ENCODE data around the gene EPHA2.

EPHA2 gene

DNA sequence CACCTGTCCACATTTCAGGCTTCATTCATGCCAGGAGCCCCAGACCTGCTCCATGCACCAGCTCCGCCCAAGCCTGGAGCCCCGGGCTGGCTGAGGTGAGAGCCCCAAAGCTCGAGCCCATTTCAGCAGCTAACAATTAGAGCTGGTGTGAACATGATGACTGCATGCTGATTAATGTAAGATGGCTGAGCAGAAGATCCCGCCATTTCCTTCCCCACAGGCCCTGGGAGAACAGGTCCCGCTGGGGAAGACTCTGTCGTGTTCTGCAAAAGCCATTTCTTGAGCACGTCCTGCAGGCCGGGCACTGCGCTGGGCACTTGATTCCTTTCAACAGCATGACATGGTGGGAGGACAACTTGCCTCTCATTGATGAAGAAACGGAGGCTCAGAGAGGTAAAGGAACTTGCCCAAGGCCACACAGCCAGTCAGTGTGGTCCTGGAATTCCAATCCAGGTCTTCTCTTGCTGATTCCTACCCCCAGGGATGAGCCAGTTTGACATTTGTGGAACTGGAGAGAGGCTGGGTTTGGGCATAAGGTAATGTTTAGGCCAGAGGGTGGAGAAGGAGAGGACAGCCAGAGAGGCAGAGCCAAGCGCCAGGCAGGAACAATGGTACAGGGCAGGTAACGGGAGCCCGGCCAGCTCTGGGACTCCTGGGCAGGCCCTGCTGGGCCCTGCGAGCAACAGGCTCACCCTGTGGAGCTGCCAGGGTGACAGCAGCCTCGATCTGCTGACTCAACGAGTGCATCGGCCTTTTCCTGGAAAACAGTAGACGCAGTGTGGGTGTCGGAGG, 28.1 kb upstream of the EPHA2 start:
- Histone ChIP-seq H3K9me3 (ENCODE audit: control insufficient read depth, low read length) (no peaks in the 10 kb centered on the region), H3K36me3 (ENCODE audit: control insufficient read depth, insufficient read depth, low read length) (no peaks in the 10 kb centered on the region), H3K4me1 (ENCODE audit: control insufficient read depth, insufficient read depth, low read length) (peaks cover 4% of the 10 kb centered on the region), H3K27ac (ENCODE audit: insufficient read depth, low read depth, low read length, poor library complexity, severe bottlenecking) (no peak overlapping the region), H3K27me3 (ENCODE audit: control insufficient read depth, insufficient read depth, low read length, poor library complexity, severe bottlenecking) (no peaks in the 10 kb centered on the region), H3K4me3 (ENCODE audit: insufficient read depth, low read depth, low read length) (no peak overlapping the region)
- WGBS, 2 experiments = 91 to 92% methylated on average over 19 of the region's 19 CpGs

DNA sequence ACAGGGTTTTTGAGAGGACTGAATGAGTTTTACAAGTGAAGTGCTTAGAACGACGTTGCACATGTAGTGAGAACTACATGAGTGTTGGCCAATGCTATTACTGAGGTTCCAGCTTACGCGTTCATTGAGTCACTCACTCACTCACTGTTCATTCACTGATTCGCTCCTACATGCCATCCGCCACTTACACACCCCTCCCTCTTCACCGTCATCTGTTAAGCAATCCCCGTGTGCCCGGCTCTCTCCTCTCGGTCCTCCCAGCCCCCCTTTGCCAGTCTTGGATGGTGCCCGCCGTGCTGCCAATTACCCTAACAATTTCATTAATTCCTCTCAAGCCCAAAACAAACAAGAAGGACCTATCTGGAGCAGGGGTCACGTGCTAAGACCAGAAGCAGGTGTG, 27.3 kb upstream of the EPHA2 start:
- Histone ChIP-seq H3K36me3 (ENCODE audit: control insufficient read depth, insufficient read depth, low read length) (no peaks in the 10 kb centered on the region), H3K27me3 (ENCODE audit: control insufficient read depth, insufficient read depth, low read length, poor library complexity, severe bottlenecking) (no peaks in the 10 kb centered on the region), H3K9me3 (ENCODE audit: control insufficient read depth, low read length) (no peaks in the 10 kb centered on the region), H3K4me1 (ENCODE audit: control insufficient read depth, insufficient read depth, low read length) (peaks cover 4% of the 10 kb centered on the region), H3K4me3 (ENCODE audit: insufficient read depth, low read depth, low read length) (no peak overlapping the region), H3K27ac (ENCODE audit: insufficient read depth, low read depth, low read length, poor library complexity, severe bottlenecking) (no peak overlapping the region)
- 91 to 93% methylated on average over 13 of the region's 13 CpGs for WGBS, 2 experiments

DNA sequence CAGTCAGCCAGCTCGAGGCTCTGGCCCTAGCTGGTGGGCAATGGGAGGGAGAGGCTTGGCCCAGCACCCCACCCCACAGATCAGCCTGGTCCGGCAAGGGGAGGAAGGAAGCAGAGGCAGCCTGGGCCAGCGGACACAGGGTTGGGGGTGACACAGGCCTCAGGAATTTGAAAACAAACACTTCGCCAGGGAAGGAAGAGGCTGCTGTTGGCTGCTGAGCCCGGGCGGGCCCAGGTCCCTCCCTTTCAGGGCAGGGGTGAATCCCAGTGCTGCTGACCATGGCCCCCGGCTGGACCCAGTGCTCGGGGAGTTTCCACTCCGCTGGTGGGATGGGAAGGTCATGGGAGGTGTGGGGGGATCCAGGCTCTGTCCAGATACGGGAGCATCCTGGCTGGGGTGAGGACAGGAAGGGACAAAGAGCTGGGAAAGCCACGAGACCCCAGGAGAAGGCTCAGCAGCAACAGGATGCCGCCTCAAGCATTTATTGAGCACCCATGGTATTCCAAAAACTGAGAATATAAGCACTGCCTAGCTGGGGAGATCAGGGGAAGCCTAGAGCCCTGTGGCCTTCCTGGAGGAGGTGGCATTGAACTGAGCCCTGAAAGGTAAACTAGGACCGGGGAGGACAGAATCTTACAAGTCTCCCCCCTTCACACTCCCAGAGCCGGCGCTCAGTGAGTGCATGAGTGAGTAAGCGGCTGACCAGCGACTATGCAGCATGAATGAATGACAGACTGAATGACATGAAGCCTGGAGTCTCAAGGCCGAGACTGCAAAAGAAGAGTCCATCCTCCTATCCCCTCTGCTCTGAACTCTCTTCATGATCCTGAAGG, 26.2 kb upstream of the EPHA2 start:
- Histone ChIP-seq H3K9me3 (ENCODE audit: control insufficient read depth, low read length) (no peaks in the 10 kb centered on the region), H3K27ac (ENCODE audit: insufficient read depth, low read depth, low read length, poor library complexity, severe bottlenecking) (peak overlapping the region; percentile 33), H3K4me3 (ENCODE audit: insufficient read depth, low read depth, low read length) (no peak overlapping the region), H3K36me3 (ENCODE audit: control insufficient read depth, insufficient read depth, low read length) (no peaks in the 10 kb centered on the region), H3K4me1 (ENCODE audit: control insufficient read depth, insufficient read depth, low read length) (peaks cover 4% of the 10 kb centered on the region), H3K27me3 (ENCODE audit: control insufficient read depth, insufficient read depth, low read length, poor library complexity, severe bottlenecking) (no peaks in the 10 kb centered on the region)
- 63% methylated on average over 18 of the region's 18 CpGs for WGBS, 2 experiments

DNA sequence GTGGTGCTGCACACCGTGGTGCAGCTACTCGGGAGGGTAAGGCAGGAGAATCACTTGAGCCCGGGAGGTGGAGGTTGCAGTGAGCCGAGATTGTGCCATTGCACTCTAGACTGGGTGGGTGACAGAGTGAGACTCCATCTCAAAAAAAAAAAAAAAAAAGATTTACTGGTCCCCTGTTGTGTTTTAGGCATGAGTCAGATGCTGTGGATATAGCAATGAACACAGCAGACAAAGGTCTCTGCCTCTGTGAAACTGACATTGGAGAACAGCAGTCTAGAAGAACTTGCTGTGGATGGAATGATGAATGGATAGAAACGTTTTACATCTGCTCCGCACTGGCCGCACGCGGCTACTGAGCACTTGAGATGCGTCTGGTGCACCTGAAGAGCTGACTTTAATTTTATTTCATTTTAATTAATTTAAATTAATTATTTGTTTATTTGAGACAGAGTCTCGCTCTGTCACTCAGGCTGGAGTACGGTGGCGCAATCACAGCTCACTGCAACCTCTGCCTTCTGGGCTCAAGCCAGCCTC, 24.5 kb upstream of the EPHA2 start:
- no peak overlapping the region for H3K4me3 ChIP-seq (ENCODE audit: insufficient read depth, low read depth, low read length)
- WGBS, 2 experiments = 89 to 94% methylated on average over 12 to 13 of the region's 13 CpGs
- H3K4me1 ChIP-seq (ENCODE audit: control insufficient read depth, insufficient read depth, low read length) = peaks cover 14% of the 10 kb centered on the region
- no peaks in the 10 kb centered on the region for H3K9me3 ChIP-seq (ENCODE audit: control insufficient read depth, low read length)
- H3K36me3 ChIP-seq (ENCODE audit: control insufficient read depth, insufficient read depth, low read length) = no peaks in the 10 kb centered on the region
- H3K27ac ChIP-seq (ENCODE audit: insufficient read depth, low read depth, low read length, poor library complexity, severe bottlenecking) = no peak overlapping the region
- H3K27me3 ChIP-seq (ENCODE audit: control insufficient read depth, insufficient read depth, low read length, poor library complexity, severe bottlenecking) = no peaks in the 10 kb centered on the region

DNA sequence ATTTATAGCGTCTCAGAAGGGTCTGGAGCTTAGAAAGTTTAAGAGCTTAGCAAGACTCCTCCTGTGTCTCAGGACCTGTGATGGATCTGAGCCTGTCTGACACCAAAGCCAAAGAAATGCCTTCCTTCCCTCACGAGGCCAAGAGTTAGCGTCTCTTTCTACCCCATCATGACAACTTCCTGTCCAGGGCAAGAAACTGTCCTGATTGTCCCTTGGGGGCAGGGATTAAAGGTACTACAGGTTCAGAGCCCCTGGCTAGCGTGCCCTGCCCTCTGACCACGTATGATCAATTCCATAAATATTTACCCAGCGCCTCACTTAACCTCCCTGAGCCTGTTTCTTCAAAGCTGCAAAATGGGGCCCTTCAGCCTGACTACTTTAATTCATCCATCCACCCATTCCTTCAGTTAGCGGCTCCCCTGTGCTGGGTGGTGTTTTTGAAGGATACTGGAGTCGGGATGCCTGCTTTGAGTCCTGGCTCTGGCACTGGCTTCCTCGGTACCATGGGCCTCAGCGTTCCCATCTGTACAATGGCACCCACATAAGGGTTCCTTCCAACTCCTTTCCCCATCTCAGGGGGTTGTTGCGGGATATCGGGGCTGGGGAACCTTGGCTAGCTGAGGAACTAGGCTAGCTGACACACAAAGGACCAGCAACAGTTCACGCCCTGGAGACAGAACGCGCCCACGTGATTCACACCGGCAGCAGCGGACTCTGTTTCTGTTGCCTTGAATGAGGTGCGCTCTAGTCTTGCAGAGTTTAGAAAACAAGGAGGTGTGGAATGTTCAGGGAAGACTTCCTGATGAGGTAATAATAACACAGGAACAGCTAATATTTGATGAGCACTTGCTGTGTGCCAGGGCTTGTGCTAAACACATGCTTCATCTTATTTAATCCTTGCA, 23.0 kb upstream of the EPHA2 start:
- no peaks in the 10 kb centered on the region for H3K9me3 ChIP-seq (ENCODE audit: control insufficient read depth, low read length)
- H3K27me3 ChIP-seq (ENCODE audit: control insufficient read depth, insufficient read depth, low read length, poor library complexity, severe bottlenecking) = no peaks in the 10 kb centered on the region
- no peak overlapping the region for H3K27ac ChIP-seq (ENCODE audit: insufficient read depth, low read depth, low read length, poor library complexity, severe bottlenecking)
- no peaks in the 10 kb centered on the region for H3K36me3 ChIP-seq (ENCODE audit: control insufficient read depth, insufficient read depth, low read length)
- no peak overlapping the region for H3K4me3 ChIP-seq (ENCODE audit: insufficient read depth, low read depth, low read length)
- peaks cover 21% of the 10 kb centered on the region for H3K4me1 ChIP-seq (ENCODE audit: control insufficient read depth, insufficient read depth, low read length)
- 93 to 95% methylated on average over 19 of the region's 19 CpGs for WGBS, 2 experiments

DNA sequence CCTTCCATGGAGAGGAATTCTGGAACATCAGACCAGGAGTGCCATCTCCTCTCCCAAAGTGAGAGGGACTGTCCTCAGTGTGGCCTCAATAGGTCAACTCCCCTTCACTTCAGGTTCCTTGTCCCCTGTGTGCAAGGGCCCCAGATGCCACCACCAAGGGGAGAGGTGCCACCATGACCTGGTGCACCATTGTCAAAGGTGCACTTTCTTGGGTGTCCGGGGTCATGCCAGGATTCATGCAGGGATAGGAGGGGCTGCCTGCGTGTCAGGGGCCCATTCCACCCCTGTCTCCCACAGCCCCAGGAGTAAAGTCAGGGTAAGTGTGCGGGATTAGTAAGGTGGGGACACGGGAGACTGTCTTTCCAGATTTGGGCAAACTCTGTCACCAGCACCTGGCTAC, 21.4 kb upstream of the EPHA2 start:
- Histone ChIP-seq H3K4me3 (ENCODE audit: insufficient read depth, low read depth, low read length) (no peak overlapping the region), H3K27me3 (ENCODE audit: control insufficient read depth, insufficient read depth, low read length, poor library complexity, severe bottlenecking) (no peaks in the 10 kb centered on the region), H3K4me1 (ENCODE audit: control insufficient read depth, insufficient read depth, low read length) (peaks cover 28% of the 10 kb centered on the region), H3K27ac (ENCODE audit: insufficient read depth, low read depth, low read length, poor library complexity, severe bottlenecking) (no peak overlapping the region), H3K36me3 (ENCODE audit: control insufficient read depth, insufficient read depth, low read length) (no peaks in the 10 kb centered on the region), H3K9me3 (ENCODE audit: control insufficient read depth, low read length) (no peaks in the 10 kb centered on the region)
- WGBS, 2 experiments = 96 to 97% methylated on average over 4 of the region's 4 CpGs

DNA sequence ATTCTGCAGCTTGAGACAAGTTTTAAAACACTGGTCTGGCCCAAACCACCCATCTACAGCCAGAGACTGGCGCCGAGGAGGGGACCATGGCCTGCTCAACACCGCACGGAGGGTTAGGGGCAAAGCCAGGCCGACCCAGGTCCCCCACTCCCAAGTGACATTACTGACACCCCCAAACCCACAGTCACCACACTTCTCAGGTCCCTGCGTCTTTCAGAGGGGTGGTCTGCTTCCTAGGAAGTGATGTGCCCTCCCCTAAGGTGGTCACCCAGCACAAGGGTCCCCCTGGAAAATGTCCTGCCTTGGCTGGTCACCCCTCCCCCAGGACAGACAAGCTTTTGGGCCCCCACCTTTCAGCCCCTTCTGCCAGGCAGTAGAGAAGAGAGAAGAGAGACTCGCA, 20.8 kb upstream of the EPHA2 start:
- Histone ChIP-seq H3K4me3 (ENCODE audit: insufficient read depth, low read depth, low read length) (no peak overlapping the region), H3K4me1 (ENCODE audit: control insufficient read depth, insufficient read depth, low read length) (peaks cover 27% of the 10 kb centered on the region), H3K27me3 (ENCODE audit: control insufficient read depth, insufficient read depth, low read length, poor library complexity, severe bottlenecking) (no peaks in the 10 kb centered on the region), H3K27ac (ENCODE audit: insufficient read depth, low read depth, low read length, poor library complexity, severe bottlenecking) (no peak overlapping the region), H3K9me3 (ENCODE audit: control insufficient read depth, low read length) (no peaks in the 10 kb centered on the region), H3K36me3 (ENCODE audit: control insufficient read depth, insufficient read depth, low read length) (no peaks in the 10 kb centered on the region)
- 95% methylated on average over 7 of the region's 7 CpGs for WGBS, 2 experiments

DNA sequence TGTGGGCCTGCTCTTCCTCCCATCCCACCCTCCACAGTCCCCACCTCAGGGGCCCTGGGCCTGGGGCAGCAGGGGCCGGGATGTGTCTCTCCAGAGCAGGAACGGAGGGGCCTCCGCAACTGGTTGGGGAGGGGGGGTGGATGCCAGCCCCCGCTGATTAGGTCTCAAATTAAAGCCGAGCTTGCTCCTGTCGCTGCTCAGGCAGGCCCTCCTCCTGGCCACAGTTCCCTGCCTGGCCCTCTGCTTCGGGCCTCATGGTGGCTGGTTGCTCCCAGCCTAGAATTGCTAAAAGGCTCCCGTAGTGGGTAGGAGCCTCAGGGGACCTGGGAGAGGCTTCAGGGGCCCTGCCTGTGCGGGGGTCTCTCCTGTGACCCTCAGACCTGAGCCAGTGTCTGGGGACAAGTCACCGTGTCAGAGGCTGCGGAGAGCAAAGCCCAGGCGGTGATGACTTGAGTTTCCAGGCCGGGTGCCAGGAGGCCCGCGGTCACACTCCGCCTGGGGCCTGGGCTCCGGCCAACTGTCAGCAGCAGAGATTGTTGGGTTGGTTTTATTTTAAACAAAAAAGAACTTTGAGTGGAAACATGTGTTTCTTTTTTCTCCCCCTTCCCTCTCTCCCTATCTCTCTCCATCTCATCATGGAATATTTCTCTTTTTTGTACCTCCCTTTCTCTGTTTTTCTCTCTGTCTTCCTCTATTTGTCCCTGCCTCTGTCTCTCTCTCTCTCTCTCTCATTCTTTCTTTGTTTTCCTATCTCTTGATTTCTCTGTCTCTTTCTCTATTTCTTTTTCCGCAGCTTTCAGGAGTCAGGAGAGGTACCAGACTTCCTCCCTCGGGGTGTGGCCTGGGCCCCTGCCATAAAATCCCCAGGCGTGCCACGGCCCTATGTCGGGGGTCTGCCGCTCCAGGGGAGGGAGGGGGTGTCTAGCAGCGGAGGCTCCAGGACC, 20.0 kb upstream of the EPHA2 start:
- WGBS, 2 experiments = 68 to 72% methylated on average over 24 of the region's 24 CpGs
- Histone ChIP-seq H3K27ac (ENCODE audit: insufficient read depth, low read depth, low read length, poor library complexity, severe bottlenecking) (peak overlapping the region; percentile 65), H3K27me3 (ENCODE audit: control insufficient read depth, insufficient read depth, low read length, poor library complexity, severe bottlenecking) (no peaks in the 10 kb centered on the region), H3K36me3 (ENCODE audit: control insufficient read depth, insufficient read depth, low read length) (no peaks in the 10 kb centered on the region), H3K4me3 (ENCODE audit: insufficient read depth, low read depth, low read length) (no peak overlapping the region), H3K4me1 (ENCODE audit: control insufficient read depth, insufficient read depth, low read length) (peaks cover 28% of the 10 kb centered on the region), H3K9me3 (ENCODE audit: control insufficient read depth, low read length) (no peaks in the 10 kb centered on the region)

All from ectodermal cell (in vitro differentiated cells).